Skeletal muscle satellite cell (primary cell): Measurements from ENCODE around the gene NCF1. TPM values are rescaled to one million over a fixed set of nuclear protein-coding genes. Genes with fewer than 3 reads are reported as not detected.
"Not testable (repeated sequence)": the region's sequence is repeated elsewhere in the genome, so short reads cannot be mapped to it uniquely, and the experiment has no call there.

Source experiments
- H3K27me3 ChIP-seq: 2 replicates; pipeline ENCODE4 v1.7.0; 2013; ENCODE audit warnings: low read length; ENCODE audit not compliant: control insufficient read depth, insufficient read depth
- H3K36me3 ChIP-seq: 2 replicates; pipeline ENCODE4 v1.7.0; 2013; ENCODE audit warnings: mild to moderate bottlenecking, control low read depth, low read length; ENCODE audit not compliant: insufficient read depth
- H3K4me1 ChIP-seq: 2 replicates; pipeline ENCODE4 v1.7.0; 2013; ENCODE audit warnings: low read length; ENCODE audit not compliant: control insufficient read depth, insufficient read depth
- H3K4me2 ChIP-seq: 2 replicates; pipeline ENCODE4 v1.7.0; 2013; ENCODE audit warnings: mild to moderate bottlenecking, low read length
- H3K4me3 ChIP-seq: 2 replicates; pipeline ENCODE4 v1.7.0; 2013; ENCODE audit warnings: low read length
- H3K9ac ChIP-seq: 2 replicates; pipeline ENCODE4 v1.7.0; 2013; ENCODE audit warnings: mild to moderate bottlenecking, low read depth, low read length, moderate library complexity
- H3K9me3 ChIP-seq: replicated peaks from 2 replicates; pipeline ENCODE4 v1.7.0; 2013; ENCODE audit warnings: mild to moderate bottlenecking, control low read depth, low read length
- total RNA-seq: library from RNA; depleted of rRNA; stranded (reverse); fragments of >200 nt; gene quantifications from 2 replicates; pipeline ENCODE4 v1.2.3, GENCODE V29; 2012; rRNA removed

NCF1 gene
- total RNA-seq: not detected in 2 replicates

- H3K9ac ChIP-seq, H3K4me1 ChIP-seq, H3K9me3 ChIP-seq, H3K4me2 ChIP-seq, H3K27me3 ChIP-seq, H3K36me3 ChIP-seq, H3K4me3 ChIP-seq: not testable (repeated sequence)
Observed at GRCh38 chr7:74773760-74774750, at the start of gene NCF1. Gene NCF1 (plus strand): TSS chr7:74774011. CDS start chr7:74774032, 21 bp downstream.

GRCh38 chr7:74725840-74726239 is 48.0 kb upstream of the NCF1 start:
- H3K36me3 ChIP-seq: peaks cover 36% of the 10 kb centered on the region
- no peaks in the 10 kb centered on the region for H3K27me3 ChIP-seq
- no peaks in the 10 kb centered on the region for H3K4me1 ChIP-seq
- H3K9me3 ChIP-seq: no peaks in the 10 kb centered on the region
- no peak overlapping the region for H3K9ac ChIP-seq
- no peak overlapping the region for H3K4me2 ChIP-seq
- no peak overlapping the region for H3K4me3 ChIP-seq

GRCh38 chr7:74726309-74727101 is 47.3 kb upstream of the NCF1 start:
- H3K9me3 ChIP-seq: no peaks in the 10 kb centered on the region
- H3K4me3 ChIP-seq: no peak overlapping the region
- H3K27me3 ChIP-seq: no peaks in the 10 kb centered on the region
- no peak overlapping the region for H3K4me2 ChIP-seq
- H3K4me1 ChIP-seq: no peaks in the 10 kb centered on the region
- H3K36me3 ChIP-seq: peaks cover 36% of the 10 kb centered on the region
- H3K9ac ChIP-seq: no peak overlapping the region

GRCh38 chr7:74728686-74729085 is 45.1 kb upstream of the NCF1 start:
- not testable (repeated sequence) for H3K27me3 ChIP-seq, H3K9ac ChIP-seq, H3K9me3 ChIP-seq, H3K4me2 ChIP-seq, H3K4me3 ChIP-seq, H3K4me1 ChIP-seq
- peaks cover 19% of the 10 kb centered on the region for H3K36me3 ChIP-seq

- H3K27me3 ChIP-seq, H3K9me3 ChIP-seq: not testable (repeated sequence)
- H3K36me3 ChIP-seq: peaks cover 15% of the 10 kb centered on the region
Observed at GRCh38 chr7:74730186-74730585, 43.6 kb upstream of the NCF1 start.

GRCh38 chr7:74739974-74740703 is 33.7 kb upstream of the NCF1 start:
- H3K9me3 ChIP-seq, H3K9ac ChIP-seq, H3K4me3 ChIP-seq, H3K4me1 ChIP-seq, H3K36me3 ChIP-seq, H3K4me2 ChIP-seq, H3K27me3 ChIP-seq: not testable (repeated sequence)

More at GRCh38 chr7:74730186-74730585, 43.6 kb upstream of the NCF1 start:
- H3K4me1 ChIP-seq, H3K4me2 ChIP-seq, H3K4me3 ChIP-seq, H3K9ac ChIP-seq: not testable (repeated sequence)

GRCh38 chr7:74743936-74744557 is 29.8 kb upstream of the NCF1 start:
- not testable (repeated sequence) for H3K4me2 ChIP-seq, H3K9ac ChIP-seq, H3K9me3 ChIP-seq, H3K4me1 ChIP-seq, H3K36me3 ChIP-seq, H3K4me3 ChIP-seq, H3K27me3 ChIP-seq

- not testable (repeated sequence) for H3K27me3 ChIP-seq, H3K9me3 ChIP-seq
Observed at GRCh38 chr7:74753921-74754482, 19.8 kb upstream of the NCF1 start.

GRCh38 chr7:74756673-74757072 is 17.1 kb upstream of the NCF1 start:
- H3K4me1 ChIP-seq, H3K36me3 ChIP-seq, H3K27me3 ChIP-seq, H3K4me2 ChIP-seq, H3K9me3 ChIP-seq, H3K9ac ChIP-seq, H3K4me3 ChIP-seq: not testable (repeated sequence)

More at GRCh38 chr7:74753921-74754482, 19.8 kb upstream of the NCF1 start:
- H3K4me3 ChIP-seq, H3K4me2 ChIP-seq, H3K4me1 ChIP-seq, H3K9ac ChIP-seq, H3K36me3 ChIP-seq: not testable (repeated sequence)

- H3K4me1 ChIP-seq, H3K9ac ChIP-seq, H3K4me2 ChIP-seq, H3K4me3 ChIP-seq, H3K27me3 ChIP-seq, H3K9me3 ChIP-seq, H3K36me3 ChIP-seq: not testable (repeated sequence)
Observed at GRCh38 chr7:74758268-74758667, 15.5 kb upstream of the NCF1 start.

- not testable (repeated sequence) for H3K9ac ChIP-seq, H3K36me3 ChIP-seq, H3K4me2 ChIP-seq, H3K27me3 ChIP-seq, H3K4me1 ChIP-seq, H3K9me3 ChIP-seq, H3K4me3 ChIP-seq
Observed at GRCh38 chr7:74758982-74759381, 14.8 kb upstream of the NCF1 start.
